Stimulated activated naive CD8-positive, alpha-beta T cell treated with anti-CD3 and anti-CD28 coated beads, Interleukin-15, amount 100 ng/mL, for 72 hours (primary cell): ENCODE results near the gene KIAA0930.
"Not testable (repeated sequence)": the region's sequence is repeated elsewhere in the genome, so short reads cannot be mapped to it uniquely, and the experiment has no call there.

Experiments used
- ATAC-seq: fragments of 150-1000 bp; cut with Tn5 transposase; 2 replicates; pipeline ENCODE4 v1.10.0; 2021; ENCODE audit warnings: mild to moderate bottlenecking, moderate library complexity
- DNase-seq, 2 donors: peaks; one replicate each; pipeline ENCODE4 v3.0.0; 2021 to 2022
- H3K27ac Mint-ChIP-seq, 2 donors: one replicate each; pipeline ENCODE4 v1.8.0; 2022; ENCODE audit warnings: mild to moderate bottlenecking in 2 of 2, mixed read lengths in 2 of 2, moderate library complexity in 2 of 2
- H3K27me3 Mint-ChIP-seq: one replicate; pipeline ENCODE4 v1.8.0; 2022; ENCODE audit warnings: mixed read lengths
- H3K4me1 Mint-ChIP-seq: one replicate; pipeline ENCODE4 v1.8.0; 2022; ENCODE audit warnings: mild to moderate bottlenecking, mixed read lengths
- H3K4me3 Mint-ChIP-seq, 2 donors: one replicate each; pipeline ENCODE4 v1.8.0; 2022; ENCODE audit warnings: mild to moderate bottlenecking in 2 of 2, mixed read lengths in 2 of 2, moderate library complexity in 1 of 2
- H3K9me3 Mint-ChIP-seq, 2 donors: one replicate each; pipeline ENCODE4 v1.8.0; 2022; ENCODE audit warnings: mixed read lengths in 2 of 2

KIAA0930 gene

GRCh38 chr22:45240810-45241631, at the start of gene KIAA0930:
Gene KIAA0930 (minus strand): TSS chr22:45240894. CDS start chr22:45240703, 191 bp downstream.
- peak within 1 kb of the TSS; percentile 95 to 100 for H3K4me3 Mint-ChIP-seq
- DNase-seq (peak; percentile 74 to 83), ATAC-seq (peak; percentile 79)
- no peaks in the 10 kb centered on the region for H3K27me3 Mint-ChIP-seq
- peaks cover 52% of the 10 kb centered on the region for H3K4me1 Mint-ChIP-seq
- no peaks in the 10 kb centered on the region for H3K9me3 Mint-ChIP-seq
- H3K27ac Mint-ChIP-seq: peak within 1 kb of the TSS; percentile 94 to 95

GRCh38 chr22:45286854-45287551, 46.3 kb upstream of the KIAA0930 start:
- no peak overlapping the region for H3K4me3 Mint-ChIP-seq
- ATAC-seq (no peak), DNase-seq (no peak)
- peaks cover 14% of the 10 kb centered on the region for H3K4me1 Mint-ChIP-seq
- no peaks in the 10 kb centered on the region for H3K9me3 Mint-ChIP-seq
- H3K27me3 Mint-ChIP-seq: peaks cover 44% of the 10 kb centered on the region
- no peak overlapping the region for H3K27ac Mint-ChIP-seq

GRCh38 chr22:45285263-45286058, 44.8 kb upstream of the KIAA0930 start:
- no peak overlapping the region for H3K27ac Mint-ChIP-seq
- DNase-seq (no peak), ATAC-seq (no peak)
- H3K27me3 Mint-ChIP-seq: peaks cover 49% of the 10 kb centered on the region
- H3K9me3 Mint-ChIP-seq: no peaks in the 10 kb centered on the region
- no peak overlapping the region for H3K4me3 Mint-ChIP-seq
- peaks cover 21% of the 10 kb centered on the region for H3K4me1 Mint-ChIP-seq

GRCh38 chr22:45284705-45285262, 44.1 kb upstream of the KIAA0930 start, which contains the start of gene UPK3A:
Gene UPK3A (plus strand): TSS chr22:45284949. CDS start chr22:45285014, 65 bp downstream.
- Mint-ChIP-seq H3K4me3 (peak within 1 kb of the TSS; percentile 59 to 64), H3K4me1 (peaks cover 27% of the 10 kb centered on the region), H3K9me3 (no peaks in the 10 kb centered on the region), H3K27me3 (peaks cover 49% of the 10 kb centered on the region), H3K27ac (no peak within 1 kb of the TSS)
- DNase-seq: peak; percentile 56 to 59
- peak; percentile 94 for ATAC-seq

GRCh38 chr22:45281010-45281409, 40.3 kb upstream of the KIAA0930 start:
- DNase-seq (no peak), ATAC-seq (no peak)
- Mint-ChIP-seq H3K4me1 (peaks cover 48% of the 10 kb centered on the region), H3K9me3 (no peaks in the 10 kb centered on the region), H3K27me3 (peaks cover 40% of the 10 kb centered on the region), H3K27ac (peak overlapping the region in 1 of 2 donors; percentile 7), H3K4me3 (no peak overlapping the region)

- no peaks in the 10 kb centered on the region for H3K9me3 Mint-ChIP-seq
- DNase-seq (no peak), ATAC-seq (no peak)
- H3K4me3 Mint-ChIP-seq: peak overlapping the region in 1 of 2 donors; percentile 0
- H3K27ac Mint-ChIP-seq: peak overlapping the region in 1 of 2 donors; percentile 84
- H3K27me3 Mint-ChIP-seq: peaks cover 37% of the 10 kb centered on the region
- H3K4me1 Mint-ChIP-seq: peaks cover 48% of the 10 kb centered on the region
Observed at GRCh38 chr22:45280587-45280980, 39.9 kb upstream of the KIAA0930 start.

- H3K9me3 Mint-ChIP-seq: no peaks in the 10 kb centered on the region
- peak overlapping the region in 1 of 2 donors; percentile 4 for H3K27ac Mint-ChIP-seq
- peaks cover 35% of the 10 kb centered on the region for H3K4me1 Mint-ChIP-seq
- H3K4me3 Mint-ChIP-seq: no peak overlapping the region
- ATAC-seq (no peak), DNase-seq (no peak)
- H3K27me3 Mint-ChIP-seq: peaks cover 15% of the 10 kb centered on the region
Observed at GRCh38 chr22:45278125-45278524, 37.4 kb upstream of the KIAA0930 start.

GRCh38 chr22:45277720-45278119, 37.0 kb upstream of the KIAA0930 start:
- not testable (repeated sequence) for H3K9me3 Mint-ChIP-seq, H3K4me3 Mint-ChIP-seq, ATAC-seq, DNase-seq
- Mint-ChIP-seq H3K27ac (peak overlapping the region; percentile 4 to 56), H3K27me3 (peaks cover 11% of the 10 kb centered on the region), H3K4me1 (peaks cover 35% of the 10 kb centered on the region)

- Mint-ChIP-seq H3K27ac (no peak overlapping the region), H3K27me3 (peaks cover under 1% of the 10 kb centered on the region), H3K4me1 (peaks cover 35% of the 10 kb centered on the region), H3K4me3 (no peak overlapping the region), H3K9me3 (no peaks in the 10 kb centered on the region)
- DNase-seq: no peak
- no peak for ATAC-seq
Observed at GRCh38 chr22:45276507-45277105, 35.9 kb upstream of the KIAA0930 start.

- no peak overlapping the region for H3K27ac Mint-ChIP-seq
- no peak for ATAC-seq
- H3K4me3 Mint-ChIP-seq: no peak overlapping the region
- peaks cover 20% of the 10 kb centered on the region for H3K27me3 Mint-ChIP-seq
- H3K4me1 Mint-ChIP-seq: peaks cover 27% of the 10 kb centered on the region
- no peaks in the 10 kb centered on the region for H3K9me3 Mint-ChIP-seq
- no peak for DNase-seq
Observed at GRCh38 chr22:45273452-45274075, 32.9 kb upstream of the KIAA0930 start.

- Mint-ChIP-seq H3K27ac (peak overlapping the region in 1 of 2 donors; percentile 54), H3K27me3 (peaks cover 27% of the 10 kb centered on the region), H3K4me1 (peaks cover 26% of the 10 kb centered on the region), H3K4me3 (no peak overlapping the region), H3K9me3 (no peaks in the 10 kb centered on the region)
- no peak for DNase-seq
- ATAC-seq: no peak
Observed at GRCh38 chr22:45272498-45272897, 31.8 kb upstream of the KIAA0930 start.

GRCh38 chr22:45271667-45272201, 31.0 kb upstream of the KIAA0930 start:
- H3K4me1 Mint-ChIP-seq: peaks cover 26% of the 10 kb centered on the region
- H3K27me3 Mint-ChIP-seq: peaks cover 34% of the 10 kb centered on the region
- no peak overlapping the region for H3K4me3 Mint-ChIP-seq
- H3K27ac Mint-ChIP-seq: no peak overlapping the region
- no peak for DNase-seq
- no peaks in the 10 kb centered on the region for H3K9me3 Mint-ChIP-seq
- ATAC-seq: no peak

GRCh38 chr22:45270095-45271020, 29.7 kb upstream of the KIAA0930 start:
- H3K27me3 Mint-ChIP-seq: peaks cover 45% of the 10 kb centered on the region
- no peak overlapping the region for H3K4me3 Mint-ChIP-seq

More at GRCh38 chr22:45270095-45271020, 29.7 kb upstream of the KIAA0930 start:
- H3K27ac Mint-ChIP-seq: no peak overlapping the region
- H3K4me1 Mint-ChIP-seq: peaks cover 26% of the 10 kb centered on the region
- ATAC-seq (no peak), DNase-seq (no peak)
- H3K9me3 Mint-ChIP-seq: no peaks in the 10 kb centered on the region
